ENCODE results near the gene WDR86.

GRCh38 chr7:151378011-151378410 lies 31.8 kb downstream of the WDR86 start:
- TF ChIP-seq, protein P1, sequence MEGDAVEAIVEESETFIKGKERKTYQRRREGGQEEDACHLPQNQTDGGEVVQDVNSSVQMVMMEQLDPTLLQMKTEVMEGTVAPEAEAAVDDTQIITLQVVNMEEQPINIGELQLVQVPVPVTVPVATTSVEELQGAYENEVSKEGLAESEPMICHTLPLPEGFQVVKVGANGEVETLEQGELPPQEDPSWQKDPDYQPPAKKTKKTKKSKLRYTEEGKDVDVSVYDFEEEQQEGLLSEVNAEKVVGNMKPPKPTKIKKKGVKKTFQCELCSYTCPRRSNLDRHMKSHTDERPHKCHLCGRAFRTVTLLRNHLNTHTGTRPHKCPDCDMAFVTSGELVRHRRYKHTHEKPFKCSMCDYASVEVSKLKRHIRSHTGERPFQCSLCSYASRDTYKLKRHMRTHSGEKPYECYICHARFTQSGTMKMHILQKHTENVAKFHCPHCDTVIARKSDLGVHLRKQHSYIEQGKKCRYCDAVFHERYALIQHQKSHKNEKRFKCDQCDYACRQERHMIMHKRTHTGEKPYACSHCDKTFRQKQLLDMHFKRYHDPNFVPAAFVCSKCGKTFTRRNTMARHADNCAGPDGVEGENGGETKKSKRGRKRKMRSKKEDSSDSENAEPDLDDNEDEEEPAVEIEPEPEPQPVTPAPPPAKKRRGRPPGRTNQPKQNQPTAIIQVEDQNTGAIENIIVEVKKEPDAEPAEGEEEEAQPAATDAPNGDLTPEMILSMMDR (IDR thresholded peaks at IDR 0.05): no peak
- no peak for TF ChIP-seq POLR2A (IDR thresholded peaks at IDR 0.05)
- TF ChIP-seq POLR2AphosphoS5 (IDR thresholded peaks at IDR 0.05): no peak
- TF ChIP-seq EP300 (IDR thresholded peaks at IDR 0.05): no peak

Data from upper lobe of left lung (tissue), 4 donors.